Glomerular visceral epithelial cell (primary cell): ENCODE measurements around the gene GTPBP2.
"Not testable (repeated sequence)": the region's sequence is repeated elsewhere in the genome, so short reads cannot be mapped to it uniquely, and the experiment has no call there.

ENCODE experiments used
- DNase-seq: peaks from one replicate; pipeline ENCODE4 v3.0.0-alpha.2; 2016; ENCODE audit errors: extremely low spot score

The GTPBP2 gene

DNA sequence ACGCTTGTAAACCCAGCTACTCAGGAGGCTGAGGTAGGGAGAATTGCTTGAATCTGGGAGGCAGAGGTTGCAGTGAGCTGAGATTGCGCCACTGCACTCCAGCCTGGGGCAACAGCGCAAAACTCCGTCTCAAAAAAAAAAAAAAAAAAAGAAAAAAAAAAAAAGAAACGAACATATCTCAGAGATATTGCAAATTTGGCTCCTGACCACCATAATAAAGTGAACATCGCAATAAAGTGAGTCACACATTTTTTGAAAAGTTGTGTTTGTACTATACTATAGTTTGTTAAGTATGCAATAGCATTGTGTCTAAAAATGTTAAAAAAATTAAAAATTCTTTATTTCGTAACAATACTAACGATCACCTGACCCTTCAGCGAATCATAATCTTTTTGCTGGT, 29.1 kb upstream of the GTPBP2 start:
- no peak for DNase-seq

DNA sequence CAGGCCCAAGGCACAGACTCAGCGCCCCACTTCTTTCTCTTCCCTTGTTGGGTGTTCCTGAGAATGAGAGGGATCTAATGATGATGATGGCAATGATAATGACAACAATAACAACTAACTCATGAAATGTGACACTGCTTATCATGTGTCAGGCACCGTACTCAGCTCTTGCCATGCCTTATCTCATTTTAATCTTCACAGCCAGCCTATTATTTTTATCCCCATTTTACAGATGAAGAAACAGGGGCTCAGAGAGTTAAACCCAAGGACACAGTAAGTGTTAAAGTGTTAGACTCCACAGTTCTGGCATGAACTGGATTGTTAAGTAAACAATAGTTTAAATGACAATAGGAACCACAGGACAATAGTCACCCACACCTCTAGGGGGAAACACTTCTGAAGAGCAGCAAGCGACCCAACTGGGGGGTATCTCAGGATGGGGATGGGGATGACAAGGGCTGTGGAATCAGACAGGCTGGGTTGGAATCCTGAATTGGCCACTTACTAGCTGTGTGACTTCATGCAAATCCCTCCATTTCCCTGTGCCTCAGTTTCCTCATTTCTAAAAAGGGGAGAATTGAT, 28.2 kb upstream of the GTPBP2 start:
- DNase-seq, result no peak

- DNase-seq, result not testable (repeated sequence)
These were observed 23.8 kb upstream of the GTPBP2 start for GRCh38 chr6:43652822-43653221.

DNA sequence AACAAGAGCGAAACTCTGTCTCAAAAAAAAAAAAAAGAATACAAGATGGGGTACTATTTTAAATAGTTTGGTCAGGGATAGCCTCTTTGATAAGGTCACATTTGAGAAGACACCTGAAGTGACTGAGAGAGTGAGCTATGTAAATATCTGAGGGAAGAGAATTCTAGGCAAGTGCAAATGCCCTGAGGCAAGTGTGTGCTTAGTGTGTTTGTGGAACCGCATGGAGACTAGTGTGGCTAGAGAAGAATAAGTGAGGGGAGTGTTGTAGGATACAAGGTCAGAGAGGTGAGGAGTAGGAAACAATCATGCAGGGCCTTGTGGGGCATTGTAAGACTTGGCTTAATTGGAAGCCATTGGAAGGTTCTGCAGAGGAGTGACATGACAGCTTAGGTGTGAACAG, 19.2 kb upstream of the GTPBP2 start:
- DNase-seq, result no peak

DNA sequence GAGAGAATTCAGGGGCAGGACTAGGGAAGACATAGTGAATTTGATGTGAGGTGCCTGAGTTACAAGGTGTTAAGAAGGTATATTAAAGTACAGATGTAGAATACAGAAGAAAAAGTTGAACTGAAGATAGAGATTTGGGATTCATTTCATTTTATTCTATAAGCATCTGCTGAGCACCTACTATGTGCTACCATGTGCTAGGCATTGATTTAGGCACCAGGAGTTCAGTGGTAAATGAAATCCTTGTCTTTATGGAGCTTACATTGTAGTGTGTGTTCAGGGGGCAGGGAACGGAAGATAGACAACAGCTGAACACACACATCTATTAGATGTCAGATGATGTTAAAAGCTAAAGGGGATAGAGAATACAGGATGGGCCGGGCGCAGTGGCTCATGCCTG, 18.5 kb upstream of the GTPBP2 start:
- DNase-seq, result no peak

DNA sequence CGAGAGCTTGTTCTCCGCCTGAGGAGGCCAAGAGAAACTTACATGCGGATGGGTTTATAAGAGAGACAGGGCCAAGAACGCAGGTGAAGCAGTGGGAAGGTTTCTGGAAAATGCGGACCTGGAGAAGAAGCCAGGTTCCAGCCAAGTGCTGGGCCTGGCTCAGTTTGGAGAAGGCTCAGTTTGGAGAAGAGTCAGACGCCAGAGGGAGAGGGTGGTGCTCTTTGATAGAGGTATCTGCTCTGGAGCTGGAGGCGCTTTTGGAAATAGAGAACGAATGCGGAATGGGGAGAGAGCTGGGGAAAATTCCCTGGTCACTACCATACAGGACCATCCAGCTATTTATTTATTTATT, 16.5 kb upstream of the GTPBP2 start:
- no peak for DNase-seq

- DNase-seq, result no peak
These were observed 16.0 kb upstream of the GTPBP2 start, which contains the start of gene RSPH9 for GRCh38 chr6:43644940-43645612. Gene RSPH9, plus strand, starts transcription at chr6:43645036. Its CDS starts 63 bp downstream, at chr6:43645099.

GRCh38 chr6:43639984-43640800, 11.1 kb upstream of the GTPBP2 start:
- DNase-seq, result no peak

GRCh38 chr6:43636308-43636659, 7.2 kb upstream of the GTPBP2 start:
- no peak for DNase-seq

GRCh38 chr6:43635387-43636307, 6.6 kb upstream of the GTPBP2 start, which contains the start of gene MAD2L1BP:
Gene MAD2L1BP, plus strand, starts transcription at chr6:43635840. Its CDS starts 36 bp downstream, at chr6:43635876.
- peak; percentile 75 for DNase-seq

DNA sequence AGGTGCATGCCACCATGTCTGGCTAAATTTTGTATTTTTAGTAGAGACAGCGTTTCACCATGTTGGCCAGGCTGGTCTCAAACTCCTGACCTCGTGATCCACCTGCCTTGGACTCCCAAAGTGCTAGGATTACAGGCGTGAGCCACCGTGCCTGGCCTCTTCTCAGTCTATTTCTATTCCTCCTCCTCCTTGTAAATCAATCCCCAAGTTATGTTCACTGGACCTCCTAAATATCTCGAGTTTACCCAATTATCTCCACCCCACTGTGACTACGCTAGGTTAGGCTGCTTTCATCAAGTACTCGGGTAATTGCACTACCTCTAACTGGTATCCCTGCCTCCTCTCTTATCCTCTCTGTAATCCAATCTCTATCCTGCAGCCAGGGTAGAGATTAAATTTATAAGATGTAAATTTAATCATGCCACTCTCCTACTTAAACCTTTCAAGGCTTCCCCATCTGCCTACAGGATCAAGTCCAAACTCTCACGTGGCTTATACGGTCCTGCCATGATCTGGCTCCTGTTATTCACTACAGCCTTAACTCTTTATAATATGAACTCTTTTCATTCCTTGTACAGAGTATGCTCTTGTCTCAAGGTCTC, 5.7 kb upstream of the GTPBP2 start:
- no peak for DNase-seq

- DNase-seq, result peak; percentile 29
These were observed 3.9 kb upstream of the GTPBP2 start for GRCh38 chr6:43633002-43633401.

DNA sequence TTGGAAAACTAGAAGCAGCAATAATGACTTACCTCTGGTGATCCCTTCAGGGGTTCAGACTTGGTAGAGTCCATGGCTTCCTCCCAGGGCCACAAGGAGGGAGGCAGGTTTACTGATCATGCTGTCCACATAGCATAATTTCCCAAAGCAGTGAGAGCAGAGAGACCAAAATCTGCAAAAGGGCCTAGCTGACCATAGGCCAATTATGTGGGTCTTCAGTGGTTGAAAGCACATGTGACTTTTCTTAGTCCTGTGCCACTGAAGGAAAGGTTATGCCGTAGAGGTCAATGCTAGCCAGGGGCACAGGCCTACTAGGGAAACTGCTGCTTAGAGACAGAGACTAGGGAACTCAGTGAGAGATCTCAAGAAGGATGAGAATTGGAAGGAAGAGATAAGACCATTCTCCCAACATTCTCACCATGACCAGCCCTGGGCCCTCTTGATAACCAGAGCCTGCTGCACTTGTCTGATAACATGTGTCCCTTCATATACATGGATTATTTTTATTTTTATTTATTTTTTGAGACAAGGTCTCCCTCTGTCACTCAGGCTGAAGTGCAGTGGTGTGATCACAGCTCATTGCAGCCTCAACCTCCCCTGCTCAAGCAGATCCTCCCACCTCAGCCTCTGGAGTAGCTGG, 2.0 kb upstream of the GTPBP2 start:
- no peak for DNase-seq

- DNase-seq, result peak; percentile 98
These were observed 639 bp upstream of the GTPBP2 start for GRCh38 chr6:43629505-43630300.

DNA sequence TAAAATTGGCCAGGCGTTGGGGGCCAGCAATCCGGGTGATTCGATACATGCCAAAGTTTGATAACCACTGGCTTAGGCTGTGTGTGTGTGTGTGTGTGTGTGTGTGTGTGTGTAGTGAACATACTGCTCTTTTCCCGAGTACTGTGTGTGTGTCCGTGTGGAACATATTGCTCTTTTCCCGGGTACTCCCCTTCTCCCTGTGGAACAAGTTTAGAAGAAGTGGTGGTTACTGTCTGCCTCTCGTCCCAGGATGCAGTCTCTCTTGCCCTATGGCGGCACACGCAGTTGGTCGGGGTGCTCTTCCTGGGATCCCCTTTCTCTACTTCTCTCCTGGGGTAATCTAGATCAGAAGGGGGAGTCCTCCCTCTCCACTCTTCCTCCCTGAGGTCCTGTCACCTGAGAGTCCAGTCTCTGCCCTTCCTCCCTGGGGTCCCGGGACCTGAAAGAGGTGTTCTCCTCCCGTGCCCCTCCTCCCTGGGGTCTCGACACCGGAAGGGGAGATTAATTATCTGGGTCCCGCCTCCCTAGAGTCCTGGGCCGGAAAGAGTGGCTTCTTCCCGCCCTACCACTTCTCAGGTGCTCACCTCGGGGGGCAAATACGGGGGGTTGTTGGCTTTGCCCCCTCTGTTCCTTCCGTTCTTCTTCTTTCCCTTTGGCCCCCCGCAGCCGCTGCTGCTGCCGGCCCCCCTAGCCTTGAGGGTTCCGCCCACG, 516 bp downstream of the GTPBP2 start:
- DNase-seq, result peak; percentile 72

DNA sequence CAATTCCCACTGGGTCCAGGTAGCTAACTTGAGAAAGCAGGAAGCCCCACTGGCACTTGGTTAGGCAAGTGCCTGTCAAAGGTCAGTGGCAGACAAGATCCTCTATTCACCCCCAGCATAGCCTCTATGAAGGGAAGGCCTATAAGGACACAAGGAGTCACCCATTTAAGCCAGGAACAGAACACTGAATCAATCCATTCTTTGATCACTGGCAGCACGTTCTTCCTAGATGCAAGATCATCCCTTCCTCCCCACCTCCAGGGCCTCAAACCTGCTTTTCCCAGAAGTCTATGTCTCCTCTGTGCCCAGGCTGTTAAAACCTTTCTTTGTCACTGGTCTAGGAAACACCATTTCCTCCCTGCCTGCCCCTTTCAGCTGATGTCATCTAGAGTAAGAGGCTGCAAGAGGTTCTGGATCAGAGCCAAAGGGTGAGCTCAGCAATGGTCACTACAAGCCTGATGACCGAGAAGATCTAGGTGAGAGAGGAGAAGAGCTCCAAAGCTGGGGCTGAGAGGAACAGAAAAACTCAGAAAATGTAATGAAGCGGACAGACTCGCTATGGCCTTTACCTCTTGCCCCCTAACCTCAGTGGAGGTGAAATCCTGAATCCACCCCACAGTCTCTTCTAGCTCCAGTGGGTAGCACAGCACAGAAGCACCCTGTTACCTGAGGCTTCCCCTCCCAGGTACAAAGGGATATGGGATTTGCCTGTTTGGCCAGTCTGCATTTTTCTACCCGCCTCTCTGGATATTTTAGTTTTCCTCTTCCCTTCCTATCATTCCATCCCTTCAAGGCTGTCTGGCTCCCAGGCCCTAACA, 1.8 kb downstream of the GTPBP2 start:
- DNase-seq, result peak; percentile 96

- DNase-seq, result no peak
These were observed 3.6 kb downstream of the GTPBP2 start for GRCh38 chr6:43625393-43625992.

- no peak for DNase-seq
These were observed 4.2 kb downstream of the GTPBP2 start for GRCh38 chr6:43624786-43625288.
